ENCODE results near the gene CSTB.

DNA sequence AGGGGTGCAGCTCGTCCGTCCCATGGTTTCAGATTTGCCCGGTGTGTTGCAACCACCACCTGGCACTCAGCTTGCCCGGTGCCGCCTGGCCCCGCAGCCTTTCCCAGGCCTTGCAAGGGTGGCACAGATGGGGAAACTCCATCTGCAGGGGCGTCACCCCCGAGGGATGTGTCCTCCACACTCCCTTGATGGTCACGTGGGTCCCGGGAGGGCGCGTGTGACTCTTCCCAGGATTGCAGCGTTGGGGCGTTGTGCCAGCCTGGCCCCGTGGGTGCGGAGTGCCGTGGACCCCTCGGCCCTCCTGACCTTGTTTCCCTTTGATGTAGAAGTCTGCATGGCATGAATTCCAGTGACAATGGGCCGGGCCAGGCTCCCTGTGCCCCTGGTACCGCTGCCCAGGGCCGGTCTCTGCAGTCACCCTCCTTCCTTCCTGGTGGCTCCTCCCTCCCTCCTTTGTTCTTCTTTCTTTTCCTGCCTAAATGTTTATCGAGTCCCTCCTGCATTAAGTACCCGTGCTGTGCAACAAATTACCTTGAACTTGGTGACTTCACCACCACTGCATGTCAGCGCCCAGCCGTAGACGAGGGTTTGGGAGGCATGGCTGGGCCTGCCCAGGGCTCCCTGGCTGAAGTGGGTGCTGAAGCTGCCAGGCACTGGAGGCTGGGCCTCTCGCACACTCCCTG is 36.2 kb upstream of the CSTB start:
- TF ChIP-seq CTCF (conservative IDR thresholded peaks at IDR 0.05; ENCODE audit: low read depth, low read length) (no peak), EZH2 (IDR thresholded peaks at IDR 0.05; ENCODE audit: low read length, unreplicated experiment) (no peak)
